SK-N-SH (cell line): ENCODE measurements around the gene VNN1. TPM values are rescaled to one million over a fixed set of nuclear protein-coding genes. Genes with fewer than 3 reads are reported as not detected.

Source experiments
- CTCF ChIA-PET: fragments of 300-600, 350-600 bp; formaldehyde crosslinking; extraction: SDS; loops from one replicate; lab custom pipeline; 2021; lab: Yijun Ruan, JAX
- POLR2A ChIA-PET: fragments of 350-600 bp; sonication (Branson Sonifier 250); formaldehyde crosslinking; extraction: SDS; loops from one replicate; lab custom pipeline; 2020; ENCODE audit warnings: antibody characterized with exemption, inconsistent platforms; lab: Yijun Ruan, JAX
- DNase-seq: peaks from one replicate; pipeline ENCODE4 v3.0.0; 2012
- H2AFZ ChIP-seq: fragments of 200-600 bp; sonication (generic); 2 replicates; pipeline ENCODE4 v1.8.1; 2016; ENCODE audit warnings: antibody characterized with exemption, mild to moderate bottlenecking, low read depth
- H3F3A ChIP-seq: fragments of 200-600 bp; sonication (generic); replicated peaks from 2 replicates; pipeline ENCODE3; 2016; ENCODE audit warnings: antibody characterized with exemption, mild to moderate bottlenecking; ENCODE audit not compliant: insufficient read depth
- H3K27ac ChIP-seq, 2 experiments: fragments of 200-500 bp in 1 of 2; fragments of 200-600 bp in 1 of 2; sonication (Bioruptor generic) in 1 of 2; sonication (generic), shearing (Covaris generic) in 1 of 2; 2 replicates each; pipeline versions ENCODE4 v1.5.1 to v1.6.1; 2014 to 2016; ENCODE audit warnings: low read depth in 2 of 2, inconsistent platforms in 1 of 2, low read length in 1 of 2, mild to moderate bottlenecking in 1 of 2, mixed read lengths in 1 of 2
- H3K27me3 ChIP-seq: fragments of 200-600 bp; sonication (generic), shearing (Covaris generic); 2 replicates; pipeline ENCODE4 v1.6.1; 2016; ENCODE audit warnings: mixed run types; ENCODE audit not compliant: insufficient read depth
- H3K36me3 ChIP-seq, 2 experiments: fragments of 200-500 bp in 1 of 2; fragments of 200-600 bp in 1 of 2; sonication (Bioruptor generic) in 1 of 2; sonication (generic) in 1 of 2; replicated peaks in 1 of 2; 2 replicates each; pipeline versions ENCODE3 to v1.5.1; 2014 to 2016; ENCODE audit warnings: low read length in 1 of 2, mild to moderate bottlenecking in 1 of 2; ENCODE audit not compliant: insufficient read depth in 2 of 2, control insufficient read depth in 1 of 2
- H3K4me1 ChIP-seq, 2 experiments: fragments of 200-500 bp in 1 of 2; fragments of 200-600 bp in 1 of 2; sonication (Bioruptor generic) in 1 of 2; sonication (generic), shearing (Covaris generic) in 1 of 2; 2 replicates each; pipeline versions ENCODE4 v1.5.1 to v1.6.1; 2014 to 2016; ENCODE audit warnings: low read depth in 1 of 2, low read length in 1 of 2, mixed run types in 1 of 2; ENCODE audit not compliant: insufficient read depth in 2 of 2, control insufficient read depth in 1 of 2
- H3K4me2 ChIP-seq: fragments of 200-600 bp; sonication (generic), shearing (Covaris generic); 2 replicates; pipeline ENCODE4 v1.6.1; 2017; ENCODE audit warnings: mixed run types
- H3K4me3 ChIP-seq, 2 experiments: fragments of 200-500 bp in 1 of 2; fragments of 200-600 bp in 1 of 2; sonication (Bioruptor generic) in 1 of 2; sonication (generic), shearing (Covaris generic) in 1 of 2; 2 replicates each; pipeline versions ENCODE4 v1.5.1 to v1.8.1; 2014 to 2016; ENCODE audit warnings: low read depth in 2 of 2, inconsistent platforms in 1 of 2, low read length in 1 of 2, mild to moderate bottlenecking in 1 of 2, mixed read lengths in 1 of 2, moderate library complexity in 1 of 2
- H3K79me2 ChIP-seq: fragments of 200-600 bp; sonication (generic); 2 replicates; pipeline ENCODE4 v1.8.1; 2017; ENCODE audit warnings: mild to moderate bottlenecking; ENCODE audit not compliant: insufficient read depth
- H3K9ac ChIP-seq: fragments of 200-600 bp; sonication (generic); 2 replicates; pipeline ENCODE4 v1.6.1; 2017; ENCODE audit warnings: mixed run types
- H3K9me2 ChIP-seq: fragments of 200-600 bp; sonication (generic); 2 replicates; pipeline ENCODE4 v1.6.1; 2017; ENCODE audit warnings: mixed run types
- H3K9me3 ChIP-seq: fragments of 200-600 bp; sonication (generic); 2 replicates; pipeline ENCODE4 v1.6.1; 2017; ENCODE audit warnings: mixed run types, mild to moderate bottlenecking, moderate library complexity
- H4K20me1 ChIP-seq: fragments of 200-600 bp; sonication (generic); 2 replicates; pipeline ENCODE4 v1.6.1; 2017; ENCODE audit warnings: mild to moderate bottlenecking, mixed run types; ENCODE audit not compliant: insufficient read depth
- CTCF ChIP-seq: fragments of 200-600 bp; sonication (generic); IDR thresholded peaks from 2 replicates; pipeline ENCODE4 v1.6.1; 2017; ENCODE audit warnings: antibody characterized with exemption, mild to moderate bottlenecking, moderate library complexity
- FOSL2 ChIP-seq: IDR thresholded peaks from 2 replicates; pipeline ENCODE4 v1.4.0; 2012; ENCODE audit warnings: low read depth, mild to moderate bottlenecking, moderate library complexity, borderline replicate concordance
- GABPA ChIP-seq: IDR thresholded peaks from 2 replicates; pipeline ENCODE4 v1.4.0; 2012; ENCODE audit warnings: low read depth, mild to moderate bottlenecking
- GATA2 ChIP-seq: sonication (generic); formaldehyde crosslinking; IDR thresholded peaks from 2 replicates; pipeline ENCODE4 v1.5.0; 2020; ENCODE audit warnings: mild to moderate bottlenecking, missing genetic modification reagents
- JUND ChIP-seq: IDR thresholded peaks from 2 replicates; pipeline ENCODE4 v1.4.0; 2012
- PBX3 ChIP-seq: IDR thresholded peaks from 2 replicates; pipeline ENCODE4; 2012
- POLR2AphosphoS5 ChIP-seq: IDR thresholded peaks from 2 replicates; pipeline ENCODE4 v1.6.1; 2012; ENCODE audit warnings: low read depth, low read length
- RAD21 ChIP-seq: IDR thresholded peaks from 2 replicates; pipeline ENCODE4 v1.6.1; 2012; ENCODE audit warnings: mild to moderate bottlenecking, low read length
- REST ChIP-seq: IDR thresholded peaks from 2 replicates; pipeline ENCODE4 v1.6.1; 2012; ENCODE audit warnings: mild to moderate bottlenecking, low read depth, low read length, moderate library complexity
- RFX5 ChIP-seq: IDR thresholded peaks from 2 replicates; pipeline ENCODE4 v1.6.1; 2012; ENCODE audit warnings: mild to moderate bottlenecking, improper control_type of control experiment, low read length
- RXRA ChIP-seq: IDR thresholded peaks from 2 replicates; pipeline ENCODE4 v1.4.0; 2012; ENCODE audit warnings: low read depth, mild to moderate bottlenecking, borderline replicate concordance
- SIN3A ChIP-seq: IDR thresholded peaks from 2 replicates; pipeline ENCODE4 v1.6.1; 2012; ENCODE audit warnings: low read depth, mild to moderate bottlenecking, low read length, moderate library complexity, borderline replicate concordance
- SMC3 ChIP-seq: IDR thresholded peaks from 2 replicates; pipeline ENCODE4 v1.6.1; 2012; ENCODE audit warnings: low read depth, low read length, improper control_type of control experiment
- TCF12 ChIP-seq: IDR thresholded peaks from 2 replicates; pipeline ENCODE4 v1.4.0; 2012
- TEAD4 ChIP-seq: IDR thresholded peaks from 2 replicates; pipeline ENCODE4 v1.4.0; 2012; ENCODE audit warnings: mild to moderate bottlenecking, borderline replicate concordance; ENCODE audit not compliant: insufficient read depth
- USF2 ChIP-seq: fragments of 150-350 bp; IDR thresholded peaks from 2 replicates; pipeline ENCODE4 v1.6.1; 2017; ENCODE audit warnings: antibody characterized with exemption, low read length, low read depth, borderline replicate concordance
- YY1 ChIP-seq: IDR thresholded peaks from 2 replicates; pipeline ENCODE4 v1.4.0; 2012; ENCODE audit warnings: low read depth, mild to moderate bottlenecking
- WGBS: methylation state at CpG from one replicate; pipeline ENCODE4 v1.1.6; 2017; ENCODE audit warnings: low lambda C conversion rate; 5-methylcytosine and 5-hydroxymethylcytosine counted together
- polyA plus RNA-seq, 3 experiments: library from polyadenylated mRNA; depleted of rRNA; stranded (reverse); fragments of >200 nt; gene quantifications; 2 replicates each; pipeline ENCODE4 v1.2.3, GENCODE V29; 2012
- TF ChIP-seq, protein P1 (sequence below): fragments of 150-350 bp; IDR thresholded peaks from 2 replicates; pipeline ENCODE4 v1.6.1; 2016; ENCODE audit warnings: mild to moderate bottlenecking, low read depth, low read length
- TF ChIP-seq, protein P2 (sequence below): IDR thresholded peaks from 2 replicates; pipeline ENCODE4 v1.4.0; 2012; ENCODE audit warnings: low read depth

VNN1 gene
- polyA plus RNA-seq, 1 of the 3 experiments (the other 2 are of a cell fraction) = not detected

DNA sequence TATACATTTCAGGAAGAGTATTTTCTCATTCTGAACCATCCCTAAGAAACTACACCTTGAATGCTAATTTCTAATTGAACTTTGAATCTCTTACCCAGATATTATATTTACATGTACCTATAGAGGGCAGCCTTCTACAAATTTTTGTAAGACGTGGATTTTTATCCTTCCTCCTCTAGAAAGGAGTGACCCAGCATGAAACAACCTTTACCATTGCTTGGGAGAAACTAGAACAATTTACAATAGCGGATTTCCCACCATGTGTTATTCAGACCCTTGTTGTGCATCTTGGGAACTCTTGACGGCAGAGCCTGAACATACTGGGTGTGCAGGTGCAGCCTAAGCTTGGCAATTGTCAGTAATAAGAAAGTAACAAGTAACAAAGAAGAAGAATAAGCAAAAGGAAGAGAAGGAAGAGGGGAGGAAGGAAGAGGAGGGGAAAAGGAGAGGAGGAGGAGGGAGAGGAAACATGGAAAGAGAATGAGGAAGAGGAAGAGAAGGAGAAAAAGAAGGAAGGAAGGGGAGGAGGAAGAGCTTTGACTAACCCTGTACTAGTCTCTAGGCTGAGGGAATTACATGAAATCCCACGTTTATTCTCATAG lies 44.1 kb downstream of the VNN1 start:
- CTCF ChIA-PET = interaction anchor here (0.8 to 3.1 kb wide), 11 partner anchors 10 to 862 kb away, joined by 3 to 10 read pairs (median 3); partner anchors contain the start of gene SLC18B1
- Histone ChIP-seq H3K4me1 (no peaks in the 10 kb centered on the region), H3K27me3 (no peaks in the 10 kb centered on the region), H3K27ac (no peak overlapping the region), H2AFZ (no peak overlapping the region), H3K79me2 (no peaks in the 10 kb centered on the region), H3K9me3 (no peaks in the 10 kb centered on the region), H3K36me3 (no peaks in the 10 kb centered on the region), H3K9me2 (no peaks in the 10 kb centered on the region)
- TF ChIP-seq TCF12 (no peak), CTCF (peak; percentile 62), RAD21 (peak; percentile 58)
- TF ChIP-seq, all 33 proteins: peak for 2
- Histone ChIP-seq H3K4me2 (no peak overlapping the region), H3F3A (no peaks in the 10 kb centered on the region), H3K9ac (no peak overlapping the region), H3K4me3 (no peak overlapping the region), H4K20me1 (no peaks in the 10 kb centered on the region)
- peak; percentile 8 for DNase-seq
- POLR2A ChIA-PET = no interaction called here
- 3% methylated on average over 4 of the region's 4 CpGs for WGBS

DNA sequence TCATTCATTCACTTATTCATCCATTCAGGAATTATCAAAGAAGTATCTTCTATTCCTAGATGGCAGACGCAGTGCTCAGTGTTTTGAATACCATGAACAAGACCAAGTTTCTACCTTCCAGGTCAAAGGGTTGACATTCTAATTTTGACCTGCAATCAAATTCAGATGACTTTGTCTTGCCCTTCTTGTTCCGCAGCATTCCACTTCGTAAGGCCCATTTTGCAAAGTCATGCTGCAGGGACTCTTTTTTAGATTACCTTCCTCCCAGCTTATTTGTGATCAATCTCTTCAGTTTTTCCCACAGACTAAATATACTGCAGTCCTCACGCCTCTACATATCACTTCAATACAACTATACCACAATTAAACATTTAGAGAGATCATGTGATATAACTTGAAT lies 47.7 kb downstream of the VNN1 start:
- no peaks in the 10 kb centered on the region for H3F3A ChIP-seq
- DNase-seq = no peak
- no peaks in the 10 kb centered on the region for H3K9me2 ChIP-seq
- H3K27ac ChIP-seq = no peak overlapping the region
- ChIA-PET CTCF (interaction anchor here (1.3 kb wide), 1 partner anchor 132 kb away, joined by 4 read pairs; the partner anchor contains the start of gene SLC18B1), POLR2A (no interaction called here)
- no peak overlapping the region for H3K4me3 ChIP-seq
- H4K20me1 ChIP-seq = no peaks in the 10 kb centered on the region
- H3K9me3 ChIP-seq = no peaks in the 10 kb centered on the region
- WGBS = 9% methylated on average over 4 of the region's 4 CpGs
- no peaks in the 10 kb centered on the region for H3K4me1 ChIP-seq
- no peak overlapping the region for H3K4me2 ChIP-seq
- no peaks in the 10 kb centered on the region for H3K79me2 ChIP-seq
- H3K27me3 ChIP-seq = no peaks in the 10 kb centered on the region
- H2AFZ ChIP-seq = no peak overlapping the region
- no peaks in the 10 kb centered on the region for H3K36me3 ChIP-seq
- TF ChIP-seq GATA2 (CRISPR knock-in tag) (no peak), YY1 (no peak), RFX5 (no peak), POLR2AphosphoS5 (no peak), JUND (no peak), GABPA (no peak), PBX3 (no peak), USF2 (no peak), REST (no peak), FOSL2 (no peak), TEAD4 (no peak), RXRA (no peak), SIN3A (no peak), SMC3 (no peak)
- TF ChIP-seq, protein P1, sequence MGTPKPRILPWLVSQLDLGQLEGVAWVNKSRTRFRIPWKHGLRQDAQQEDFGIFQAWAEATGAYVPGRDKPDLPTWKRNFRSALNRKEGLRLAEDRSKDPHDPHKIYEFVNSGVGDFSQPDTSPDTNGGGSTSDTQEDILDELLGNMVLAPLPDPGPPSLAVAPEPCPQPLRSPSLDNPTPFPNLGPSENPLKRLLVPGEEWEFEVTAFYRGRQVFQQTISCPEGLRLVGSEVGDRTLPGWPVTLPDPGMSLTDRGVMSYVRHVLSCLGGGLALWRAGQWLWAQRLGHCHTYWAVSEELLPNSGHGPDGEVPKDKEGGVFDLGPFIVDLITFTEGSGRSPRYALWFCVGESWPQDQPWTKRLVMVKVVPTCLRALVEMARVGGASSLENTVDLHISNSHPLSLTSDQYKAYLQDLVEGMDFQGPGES = no peak
- TF ChIP-seq, protein P2, sequence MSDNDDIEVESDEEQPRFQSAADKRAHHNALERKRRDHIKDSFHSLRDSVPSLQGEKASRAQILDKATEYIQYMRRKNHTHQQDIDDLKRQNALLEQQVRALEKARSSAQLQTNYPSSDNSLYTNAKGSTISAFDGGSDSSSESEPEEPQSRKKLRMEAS = no peak
- no peak overlapping the region for H3K9ac ChIP-seq
